ENCODE data around the gene CCKAR.
"Not testable (repeated sequence)": the region's sequence is repeated elsewhere in the genome, so short reads cannot be mapped to it uniquely, and the experiment has no call there.

Gene CCKAR, protein sequence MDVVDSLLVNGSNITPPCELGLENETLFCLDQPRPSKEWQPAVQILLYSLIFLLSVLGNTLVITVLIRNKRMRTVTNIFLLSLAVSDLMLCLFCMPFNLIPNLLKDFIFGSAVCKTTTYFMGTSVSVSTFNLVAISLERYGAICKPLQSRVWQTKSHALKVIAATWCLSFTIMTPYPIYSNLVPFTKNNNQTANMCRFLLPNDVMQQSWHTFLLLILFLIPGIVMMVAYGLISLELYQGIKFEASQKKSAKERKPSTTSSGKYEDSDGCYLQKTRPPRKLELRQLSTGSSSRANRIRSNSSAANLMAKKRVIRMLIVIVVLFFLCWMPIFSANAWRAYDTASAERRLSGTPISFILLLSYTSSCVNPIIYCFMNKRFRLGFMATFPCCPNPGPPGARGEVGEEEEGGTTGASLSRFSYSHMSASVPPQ

DNA sequence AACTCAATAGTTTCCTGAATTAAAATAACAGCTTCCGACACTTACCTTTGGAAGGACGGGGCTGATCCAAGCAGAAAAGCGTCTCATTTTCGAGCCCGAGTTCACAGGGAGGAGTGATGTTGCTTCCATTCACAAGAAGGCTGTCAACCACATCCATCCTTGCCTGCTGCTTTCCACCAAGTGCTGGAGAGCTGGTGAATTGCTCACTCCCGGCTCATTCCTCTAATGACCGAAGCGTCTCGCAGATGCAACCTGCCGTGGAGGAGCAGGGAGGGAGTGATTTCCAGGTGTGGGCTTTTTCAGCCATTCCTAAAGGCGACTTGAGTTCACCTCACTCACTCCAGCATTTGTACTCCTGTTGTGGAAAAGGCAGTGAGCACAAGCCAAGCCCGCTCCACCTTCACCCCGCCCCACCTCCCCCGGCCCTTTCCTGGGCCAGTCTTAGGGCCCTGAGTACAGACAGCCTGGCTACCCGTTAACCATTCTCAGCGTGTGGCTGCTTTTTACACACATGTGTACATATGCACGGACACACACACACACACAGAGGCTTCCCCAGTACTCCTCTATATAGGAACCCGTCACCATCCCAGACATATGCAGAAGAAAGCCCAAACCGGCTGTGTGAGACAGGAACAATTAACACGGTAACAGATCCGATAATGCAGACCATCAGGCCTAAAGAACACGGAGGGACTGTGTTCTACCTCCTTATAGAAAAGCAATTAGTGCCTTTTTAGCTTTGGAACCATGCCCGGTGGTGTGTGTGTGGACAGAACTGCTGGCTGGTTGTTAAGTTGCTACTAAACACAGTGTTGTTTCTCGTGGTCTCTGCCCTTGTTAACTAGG, at the start of gene CCKAR:
CCKAR (minus strand) TSS at position 374 of the 849 bp plus-strand sequence; CDS start at position 157, 217 bp downstream.
- no peak for DNase-seq (ENCODE audit: extremely low read depth in 1 of 2, low read depth in 1 of 2)

- DNase-seq (ENCODE audit: extremely low read depth in 1 of 2, low read depth in 1 of 2): no peak
Observed at GRCh38 chr4:26533685-26534084, 43.4 kb upstream of the CCKAR start.

GRCh38 chr4:26531491-26532116, 41.3 kb upstream of the CCKAR start:
- DNase-seq (ENCODE audit: extremely low read depth in 1 of 2, low read depth in 1 of 2): no peak

DNA sequence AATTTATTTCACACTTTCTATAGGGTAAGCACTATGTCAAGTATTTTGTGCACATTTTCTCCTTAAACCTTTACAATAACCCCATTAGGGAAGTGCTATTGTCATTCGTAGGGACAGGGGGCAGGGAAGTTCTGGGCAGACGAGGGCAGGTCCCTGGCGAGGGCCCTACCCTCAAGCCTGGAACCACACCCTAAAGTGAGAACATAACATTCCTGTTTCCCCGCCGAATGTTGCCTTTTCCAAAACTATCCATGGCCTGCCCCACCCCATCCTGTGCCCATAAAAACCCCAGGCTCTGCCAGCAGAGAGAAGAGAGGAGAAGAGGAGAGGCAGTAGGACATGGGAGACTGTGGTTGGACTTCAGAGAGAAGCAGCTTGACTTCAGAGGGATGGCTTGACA, 39.8 kb upstream of the CCKAR start:
- DNase-seq (ENCODE audit: extremely low read depth in 1 of 2, low read depth in 1 of 2): no peak

DNA sequence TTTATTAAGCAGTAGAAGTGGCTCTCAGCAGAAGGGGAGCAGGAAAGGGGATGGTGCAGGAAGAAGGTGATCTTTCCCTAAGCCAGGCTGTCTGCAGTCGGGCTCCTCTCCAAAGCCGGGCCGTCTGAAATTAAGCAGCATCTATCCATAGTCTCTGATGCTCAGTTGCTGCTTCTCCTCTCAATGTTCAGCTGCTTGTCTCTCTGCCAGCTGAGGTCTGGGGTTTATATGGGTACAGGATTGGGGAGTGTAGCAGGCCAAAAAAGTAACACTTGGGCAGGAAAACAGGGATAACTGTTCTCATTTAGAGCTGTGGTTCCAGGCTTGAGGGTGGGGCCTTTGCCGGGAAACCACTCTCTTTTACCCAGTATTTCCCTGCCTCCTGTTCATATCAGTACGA, 39.2 kb upstream of the CCKAR start:
- DNase-seq (ENCODE audit: extremely low read depth in 1 of 2, low read depth in 1 of 2): no peak

DNA sequence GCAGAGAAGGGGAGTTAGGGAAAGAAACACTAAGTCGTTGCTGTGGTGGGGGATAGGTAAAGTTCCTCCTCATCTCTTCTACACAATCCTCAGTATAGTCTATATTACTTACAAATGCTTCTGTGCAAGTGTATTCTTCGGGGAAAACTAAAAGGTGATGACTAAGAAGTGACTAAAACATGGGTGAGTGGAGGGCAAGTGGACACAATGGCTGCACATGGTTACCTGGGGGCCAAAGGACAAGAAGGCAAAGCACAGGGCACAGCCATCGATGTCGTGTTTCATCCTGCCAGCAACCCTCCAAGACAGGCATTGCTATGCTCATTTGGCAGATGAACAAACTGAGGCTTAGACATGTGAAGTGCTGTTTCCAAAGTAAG, 35.5 kb upstream of the CCKAR start:
- no peak for DNase-seq (ENCODE audit: extremely low read depth in 1 of 2, low read depth in 1 of 2)

DNA sequence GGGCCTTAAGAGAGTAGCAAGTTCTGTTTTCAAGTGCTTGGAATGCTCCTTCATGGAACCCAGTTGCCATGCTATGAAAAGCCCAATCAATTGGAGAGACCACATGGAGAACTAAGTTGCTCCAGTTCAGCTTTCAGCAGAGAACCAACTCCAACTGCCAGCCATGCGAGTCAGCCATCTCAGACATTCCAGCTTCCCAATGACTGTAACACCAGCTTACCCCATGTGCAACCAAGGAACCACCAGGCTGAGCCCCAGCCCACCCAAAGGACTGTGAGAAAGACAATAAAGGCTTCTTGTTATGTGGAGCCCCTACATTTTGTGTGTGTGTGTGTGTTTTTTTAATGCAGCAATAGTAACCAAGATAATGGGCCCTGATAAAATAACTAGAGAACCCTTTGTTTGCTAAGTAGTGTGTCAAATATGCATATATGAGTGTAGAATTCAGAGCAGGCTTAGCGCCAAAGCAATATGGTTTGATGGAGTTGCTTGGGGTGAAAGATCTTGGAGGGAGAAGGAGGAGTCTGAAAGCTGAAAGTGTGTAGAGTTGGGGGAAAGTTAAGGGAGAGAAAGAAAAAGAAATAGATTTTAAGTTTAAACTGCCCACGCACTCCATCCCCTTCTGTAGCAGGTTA, 35.0 kb upstream of the CCKAR start:
- DNase-seq (ENCODE audit: extremely low read depth in 1 of 2, low read depth in 1 of 2): no peak

DNA sequence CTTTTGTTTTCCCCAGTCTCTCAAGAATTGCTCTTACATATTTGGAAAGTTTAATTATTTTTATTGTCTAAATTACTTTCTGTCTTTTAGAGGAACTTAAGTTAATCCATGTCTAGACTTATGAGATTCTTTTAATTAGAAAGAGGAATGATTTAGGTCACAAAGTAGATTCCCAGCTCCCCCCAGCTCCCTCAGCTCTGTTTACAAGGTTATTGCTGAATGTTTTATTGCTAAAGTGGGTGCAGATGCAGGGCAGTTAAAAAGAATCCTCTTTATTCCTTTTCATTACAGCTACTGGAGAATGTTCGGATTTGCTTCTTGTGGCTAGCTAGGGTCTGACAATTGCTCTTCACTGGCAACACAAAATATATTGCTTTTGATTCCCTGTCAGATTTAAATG, 33.7 kb upstream of the CCKAR start:
- DNase-seq (ENCODE audit: extremely low read depth in 1 of 2, low read depth in 1 of 2): no peak

DNA sequence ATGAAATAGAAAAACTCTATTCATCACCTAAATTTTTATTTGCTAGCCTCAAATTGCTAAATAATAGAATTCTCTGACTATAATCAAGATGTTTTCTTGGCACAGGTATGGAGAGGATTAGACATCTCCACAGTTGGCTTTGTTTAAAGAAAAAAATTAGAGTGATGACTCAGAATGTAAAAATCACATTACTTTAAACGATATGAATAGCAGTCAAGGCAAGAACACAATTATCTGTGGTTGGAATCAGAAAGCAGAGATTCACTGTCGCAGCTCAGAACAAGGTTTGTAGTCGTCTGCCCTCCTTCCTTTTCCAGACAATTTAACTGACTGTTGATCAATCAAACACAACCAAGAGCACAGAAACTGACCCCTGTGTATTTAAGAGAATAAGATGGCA, 32.2 kb upstream of the CCKAR start:
- no peak for DNase-seq (ENCODE audit: extremely low read depth in 1 of 2, low read depth in 1 of 2)

DNA sequence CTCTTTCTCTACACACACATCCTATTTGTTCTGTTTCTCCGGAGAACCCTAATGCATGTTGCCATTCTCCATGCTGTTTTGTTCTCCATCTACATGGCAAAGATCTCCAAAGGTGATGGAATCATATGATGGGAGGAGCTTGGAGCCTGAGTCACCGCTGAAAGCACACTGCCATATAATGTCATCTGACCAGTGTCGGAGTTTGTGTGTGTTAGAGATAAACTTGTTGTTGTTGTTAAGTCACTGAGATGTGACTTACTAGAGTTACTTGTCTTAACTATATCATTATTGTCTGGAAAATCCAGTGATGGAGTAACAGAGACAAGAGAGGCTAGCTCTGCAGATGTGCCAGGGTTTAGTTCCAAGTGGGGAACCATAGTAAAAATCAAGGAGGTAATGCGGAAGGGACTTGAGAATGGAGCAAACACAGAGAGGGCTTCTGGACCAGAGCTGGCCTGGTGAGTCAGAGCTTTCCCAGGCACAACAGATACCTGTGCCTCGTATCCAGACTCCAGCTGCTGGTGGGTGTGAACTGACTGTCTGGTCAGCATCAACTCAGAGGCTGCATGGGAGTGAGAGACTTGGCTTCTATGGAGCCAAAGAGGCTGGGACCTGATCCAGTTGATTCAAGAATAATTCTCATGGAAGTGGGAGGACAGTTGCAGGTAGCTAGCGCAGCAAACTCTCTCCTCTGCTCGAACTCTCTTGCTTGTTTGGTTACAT, 30.6 kb upstream of the CCKAR start:
- no peak for DNase-seq (ENCODE audit: extremely low read depth in 1 of 2, low read depth in 1 of 2)

DNA sequence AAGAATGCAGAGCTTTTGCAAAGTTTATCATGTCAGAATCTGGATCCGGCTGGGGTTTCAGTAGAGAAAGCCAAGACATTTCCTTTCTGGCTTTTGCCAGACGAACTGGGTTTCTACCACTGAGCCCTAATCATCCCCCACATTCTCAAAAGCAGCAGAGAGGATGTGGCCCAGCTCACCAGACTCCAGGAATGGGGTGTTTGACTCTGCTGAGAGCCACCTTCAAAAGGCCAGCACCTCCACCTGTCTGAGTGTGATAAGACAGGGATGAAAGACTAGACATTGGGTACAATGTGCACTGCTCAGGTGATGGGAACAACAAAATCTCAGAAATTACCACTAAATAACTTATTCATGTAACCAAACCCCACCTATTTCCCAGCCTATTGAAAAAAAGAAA, 25.7 kb upstream of the CCKAR start:
- no peak for DNase-seq (ENCODE audit: extremely low read depth in 1 of 2, low read depth in 1 of 2)

DNA sequence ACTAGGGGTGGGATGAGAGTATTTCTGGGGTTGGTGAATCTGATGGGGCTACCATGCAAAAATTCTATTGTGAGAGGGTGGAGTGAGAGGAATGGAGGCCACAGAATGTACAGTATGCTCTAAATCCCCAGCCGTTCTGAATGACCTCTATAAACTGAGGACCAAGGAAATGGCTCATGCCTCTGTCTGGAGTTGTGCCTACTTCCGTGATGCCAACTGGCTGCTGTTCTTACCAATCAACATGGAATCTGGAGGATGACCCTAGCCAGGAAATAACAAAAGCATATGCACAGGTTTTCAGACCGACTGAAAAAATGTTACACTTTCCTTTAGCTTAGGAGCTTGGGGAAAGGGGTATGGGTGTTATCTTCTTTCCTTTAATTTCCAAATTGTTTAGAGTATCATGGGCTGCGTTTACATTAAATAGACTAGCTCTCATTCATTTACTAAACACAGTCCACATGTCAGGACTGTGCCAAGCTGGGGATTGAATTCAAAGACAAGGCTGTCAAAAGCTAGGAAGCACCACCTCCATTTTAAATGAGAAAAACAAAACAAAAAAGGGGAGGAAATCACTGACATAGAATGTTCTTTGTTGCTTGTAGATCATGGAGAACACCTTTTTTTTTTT, 20.2 kb upstream of the CCKAR start:
- DNase-seq (ENCODE audit: extremely low read depth in 1 of 2, low read depth in 1 of 2): no peak

- DNase-seq (ENCODE audit: extremely low read depth in 1 of 2, low read depth in 1 of 2): no peak
Observed at GRCh38 chr4:26509681-26510333, 19.5 kb upstream of the CCKAR start.

DNA sequence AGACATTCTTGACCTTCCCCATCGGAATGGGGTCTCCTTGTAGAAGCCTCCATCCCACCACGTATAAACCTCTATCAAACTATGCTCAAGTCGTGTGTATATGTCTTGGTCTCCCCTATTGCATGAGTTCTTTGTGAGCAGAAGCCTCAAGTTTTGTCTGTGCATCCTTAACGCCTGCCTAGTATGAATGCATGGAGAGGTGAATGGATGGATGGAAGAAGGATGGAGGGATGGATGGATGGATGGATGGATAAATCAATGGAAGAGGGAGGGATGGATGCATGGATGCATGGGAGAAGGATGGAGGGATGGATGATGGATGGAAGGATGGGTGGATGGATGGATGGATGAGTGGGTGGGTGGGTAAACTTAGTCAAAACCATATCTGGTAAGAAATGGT, 17.0 kb upstream of the CCKAR start:
- DNase-seq (ENCODE audit: extremely low read depth in 1 of 2, low read depth in 1 of 2): no peak

DNA sequence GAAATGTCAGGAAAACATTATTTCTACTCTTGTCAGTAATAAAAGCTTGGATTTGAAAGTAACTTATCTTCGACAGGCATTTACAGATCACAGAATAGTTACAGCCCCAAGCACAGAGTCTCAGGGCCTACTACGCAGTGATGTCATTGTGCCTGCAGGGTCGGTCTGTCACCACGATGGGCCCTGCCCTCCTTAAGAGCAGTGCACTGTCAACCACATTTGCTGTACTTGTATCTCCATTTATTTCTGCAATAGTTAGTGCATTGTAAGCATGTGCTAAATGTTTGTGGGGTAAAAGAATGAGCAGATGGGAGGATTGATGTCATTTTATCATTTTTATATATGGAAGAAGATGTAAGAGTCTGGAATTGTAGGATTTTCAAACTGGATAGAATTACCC, 13.6 kb upstream of the CCKAR start:
- no peak for DNase-seq (ENCODE audit: extremely low read depth in 1 of 2, low read depth in 1 of 2)

DNA sequence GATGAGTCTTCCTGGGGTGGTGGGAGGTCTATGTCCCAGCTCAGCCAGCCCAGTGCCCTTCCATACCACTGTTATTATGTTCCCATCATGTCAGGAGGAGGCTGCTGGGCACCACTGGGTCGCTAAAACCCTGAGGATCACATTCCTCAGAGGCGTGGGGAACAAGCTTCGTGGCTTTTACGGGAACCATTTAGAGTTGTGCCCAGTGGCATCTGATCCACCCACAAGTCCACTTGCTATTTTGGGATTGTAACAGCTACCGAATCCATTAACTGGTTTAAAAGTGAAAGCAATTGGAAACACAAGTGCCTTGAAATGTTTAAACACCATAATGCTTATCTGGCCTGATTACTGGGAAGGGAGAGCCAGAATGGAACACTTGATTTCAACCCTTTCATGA, 13.1 kb upstream of the CCKAR start:
- no peak for DNase-seq (ENCODE audit: extremely low read depth in 1 of 2, low read depth in 1 of 2)

DNA sequence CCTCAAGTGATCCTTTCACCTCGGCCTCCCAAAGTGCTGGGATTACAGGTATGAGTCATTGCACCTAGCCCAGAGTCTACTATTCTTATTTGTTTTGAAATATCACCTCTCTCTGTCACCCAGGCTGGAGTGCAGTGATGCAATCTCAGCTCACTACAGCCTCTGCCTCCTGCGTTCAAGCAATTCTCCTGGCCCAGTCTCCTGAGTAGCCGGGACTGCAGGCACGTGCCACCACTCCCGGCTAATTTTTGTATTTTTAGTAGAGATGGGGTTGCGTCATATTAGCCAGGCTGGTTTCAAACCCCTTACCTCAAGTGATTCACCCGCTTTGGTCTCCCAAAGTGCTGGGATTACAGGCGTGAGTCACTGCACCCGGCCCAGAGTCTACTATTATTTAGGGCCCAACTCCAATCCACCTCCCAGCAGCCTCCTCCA, 10.3 kb upstream of the CCKAR start:
- DNase-seq (ENCODE audit: extremely low read depth in 1 of 2, low read depth in 1 of 2): not testable (repeated sequence)

- no peak for DNase-seq (ENCODE audit: extremely low read depth in 1 of 2, low read depth in 1 of 2)
Observed at GRCh38 chr4:26496207-26496783, 6.0 kb upstream of the CCKAR start.

- no peak for DNase-seq (ENCODE audit: extremely low read depth in 1 of 2, low read depth in 1 of 2)
Observed at GRCh38 chr4:26493461-26493860, 3.2 kb upstream of the CCKAR start.
